ENCODE results near the gene SCTR. TPM values are rescaled to one million over a fixed set of nuclear protein-coding genes. Genes with fewer than 3 reads are reported as not detected.
A peak's percentile ranks its signal among the peaks of the same experiment; 100 is the strongest.

SCTR gene
- total RNA-seq, 1 experiment from 2014 or later: not detected

DNA sequence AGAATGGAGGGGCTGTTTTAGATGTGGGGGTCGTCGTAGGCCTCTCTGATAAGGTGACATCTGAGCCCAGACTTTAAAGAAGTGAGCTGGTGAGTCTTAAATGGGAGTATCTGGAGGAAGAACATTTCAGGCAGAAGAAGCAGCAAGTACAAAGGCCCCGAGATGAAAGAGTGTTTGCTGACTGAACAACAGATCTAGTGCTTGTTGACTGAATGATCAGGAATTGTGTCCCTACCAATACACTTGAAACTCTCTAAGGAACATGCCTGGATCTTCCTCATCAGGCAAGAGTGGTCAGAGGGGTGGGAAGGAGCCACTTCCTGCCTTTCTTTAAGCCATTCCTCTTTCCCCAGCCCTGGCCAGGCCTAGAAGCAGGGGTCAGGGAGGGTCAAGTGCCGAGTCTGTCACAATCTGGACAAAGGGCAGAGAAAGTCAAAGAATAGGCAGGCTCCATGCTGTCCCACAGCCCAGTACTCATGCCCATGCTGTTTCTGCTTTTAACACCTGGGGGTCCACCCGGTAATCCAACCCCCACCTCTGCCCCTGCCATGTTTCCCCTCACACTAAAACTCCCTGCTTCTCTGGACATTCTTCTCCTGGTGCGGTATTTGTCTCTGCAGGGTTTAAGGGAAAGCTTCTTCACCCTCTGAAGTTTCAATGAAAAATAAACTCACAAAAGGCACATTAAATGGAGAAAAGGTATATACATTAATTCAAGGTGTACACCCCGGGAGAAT lies 95.6 kb downstream of the SCTR start:
- Mint-ChIP-seq H3K27ac (ENCODE audit: low read depth, unreplicated experiment) (no peak overlapping the region), H3K27me3 (ENCODE audit: insufficient read depth, unreplicated experiment) (no peaks in the 10 kb centered on the region), H3K4me1 (ENCODE audit: insufficient read depth, unreplicated experiment) (peaks cover 35% of the 10 kb centered on the region), H3K9me3 (ENCODE audit: unreplicated experiment) (no peaks in the 10 kb centered on the region), H3K36me3 (ENCODE audit: insufficient read depth, unreplicated experiment) (no peaks in the 10 kb centered on the region), H3K4me3 (ENCODE audit: unreplicated experiment) (no peak overlapping the region)
- intact Hi-C loops (cut with micrococcal nuclease): no loop called here
- no peak for DNase-seq (ENCODE audit: unreplicated experiment)
- BruUV-seq (replicated peaks): no TSS peak
- POLR2A ChIA-PET: no interaction called here
- TF ChIP-seq, protein P1, sequence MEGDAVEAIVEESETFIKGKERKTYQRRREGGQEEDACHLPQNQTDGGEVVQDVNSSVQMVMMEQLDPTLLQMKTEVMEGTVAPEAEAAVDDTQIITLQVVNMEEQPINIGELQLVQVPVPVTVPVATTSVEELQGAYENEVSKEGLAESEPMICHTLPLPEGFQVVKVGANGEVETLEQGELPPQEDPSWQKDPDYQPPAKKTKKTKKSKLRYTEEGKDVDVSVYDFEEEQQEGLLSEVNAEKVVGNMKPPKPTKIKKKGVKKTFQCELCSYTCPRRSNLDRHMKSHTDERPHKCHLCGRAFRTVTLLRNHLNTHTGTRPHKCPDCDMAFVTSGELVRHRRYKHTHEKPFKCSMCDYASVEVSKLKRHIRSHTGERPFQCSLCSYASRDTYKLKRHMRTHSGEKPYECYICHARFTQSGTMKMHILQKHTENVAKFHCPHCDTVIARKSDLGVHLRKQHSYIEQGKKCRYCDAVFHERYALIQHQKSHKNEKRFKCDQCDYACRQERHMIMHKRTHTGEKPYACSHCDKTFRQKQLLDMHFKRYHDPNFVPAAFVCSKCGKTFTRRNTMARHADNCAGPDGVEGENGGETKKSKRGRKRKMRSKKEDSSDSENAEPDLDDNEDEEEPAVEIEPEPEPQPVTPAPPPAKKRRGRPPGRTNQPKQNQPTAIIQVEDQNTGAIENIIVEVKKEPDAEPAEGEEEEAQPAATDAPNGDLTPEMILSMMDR (IDR thresholded peaks at IDR 0.05; ENCODE audit: unreplicated experiment): no peak
- CTCF ChIA-PET: interaction anchor here (0.6 to 1.2 kb wide), 2 partner anchors 12 to 48 kb away, joined by 3 to 8 read pairs; no protein-coding TSS in a partner anchor

DNA sequence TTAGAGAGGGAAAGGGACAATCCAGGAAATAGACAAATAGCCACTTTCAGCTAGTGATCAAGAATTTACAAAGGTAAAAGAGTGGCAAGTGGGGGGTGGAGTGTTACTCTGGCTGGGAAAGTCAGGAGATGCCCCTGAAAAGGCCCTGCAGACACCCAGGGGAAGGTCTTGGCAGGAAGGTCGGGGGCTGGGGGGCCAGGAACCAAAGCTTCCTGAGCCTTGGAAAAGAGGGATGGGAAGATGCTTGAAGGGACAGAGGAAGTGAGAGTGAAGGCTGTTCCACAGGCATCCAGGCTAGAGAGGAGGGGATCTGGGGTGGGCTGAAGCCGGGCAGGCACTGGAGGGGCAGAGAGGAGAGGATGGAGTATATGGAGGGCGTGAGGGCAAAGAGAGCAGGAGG lies 96.5 kb downstream of the SCTR start:
- intact Hi-C loops (cut with micrococcal nuclease): no loop called here
- no peaks in the 10 kb centered on the region for H3K27me3 Mint-ChIP-seq (ENCODE audit: insufficient read depth, unreplicated experiment)
- ChIA-PET CTCF (interaction anchor here (0.6 to 1.2 kb wide), 2 partner anchors 42 to 49 kb away, joined by 3 to 8 read pairs; no protein-coding TSS in a partner anchor), POLR2A (no interaction called here)
- H3K27ac Mint-ChIP-seq (ENCODE audit: low read depth, unreplicated experiment): no peak overlapping the region
- TF ChIP-seq, protein P1 (IDR thresholded peaks at IDR 0.05; ENCODE audit: unreplicated experiment): no peak
- H3K4me3 Mint-ChIP-seq (ENCODE audit: unreplicated experiment): no peak overlapping the region
- H3K4me1 Mint-ChIP-seq (ENCODE audit: insufficient read depth, unreplicated experiment): peaks cover 28% of the 10 kb centered on the region
- H3K36me3 Mint-ChIP-seq (ENCODE audit: insufficient read depth, unreplicated experiment): no peaks in the 10 kb centered on the region
- no peaks in the 10 kb centered on the region for H3K9me3 Mint-ChIP-seq (ENCODE audit: unreplicated experiment)
- no peak for DNase-seq (ENCODE audit: unreplicated experiment)
- BruUV-seq (replicated peaks): no TSS peak

DNA sequence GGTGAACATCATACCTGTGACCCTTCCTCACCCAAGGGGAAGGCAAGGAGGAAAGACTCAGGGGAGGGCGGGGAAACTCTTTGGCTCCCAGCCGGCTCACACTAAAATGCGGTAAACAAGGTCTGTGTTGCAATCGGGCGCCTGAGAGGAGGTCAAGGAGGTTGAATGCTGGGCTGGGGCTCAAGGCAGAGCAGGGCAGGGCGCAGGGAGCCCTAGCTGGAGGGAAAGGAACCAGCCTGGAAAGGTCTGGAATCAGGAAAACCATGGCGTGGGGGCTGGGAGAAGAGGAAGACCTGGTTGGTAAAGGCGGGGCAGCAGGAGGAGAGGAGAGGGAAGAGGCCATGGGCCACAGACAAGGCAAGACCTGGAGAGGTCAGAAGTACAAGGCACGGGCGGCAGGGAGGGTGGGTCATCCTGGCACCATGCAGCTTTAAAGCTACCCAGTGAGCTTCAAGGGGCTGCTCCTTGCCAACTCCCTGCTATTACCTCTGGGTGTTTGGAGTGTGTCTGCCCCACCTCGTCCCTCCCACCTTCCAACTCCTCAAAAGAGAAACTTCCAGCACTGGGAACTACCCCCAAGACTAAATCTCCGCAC lies 97.4 kb downstream of the SCTR start:
- CTCF ChIA-PET: interaction anchor here (0.6 kb wide), 2 partner anchors 41 to 42 kb away, joined by 3 read pairs; no protein-coding TSS in a partner anchor
- H3K4me1 Mint-ChIP-seq (ENCODE audit: insufficient read depth, unreplicated experiment): peaks cover 20% of the 10 kb centered on the region
- TF ChIP-seq, protein P1 (IDR thresholded peaks at IDR 0.05; ENCODE audit: unreplicated experiment): no peak
- intact Hi-C loops (cut with micrococcal nuclease): no loop called here
- no TSS peak for BruUV-seq (replicated peaks)
- H3K9me3 Mint-ChIP-seq (ENCODE audit: unreplicated experiment): no peaks in the 10 kb centered on the region
- H3K4me3 Mint-ChIP-seq (ENCODE audit: unreplicated experiment): no peak overlapping the region
- DNase-seq (ENCODE audit: unreplicated experiment): peak; percentile 85
- POLR2A ChIA-PET: no interaction called here
- H3K27me3 Mint-ChIP-seq (ENCODE audit: insufficient read depth, unreplicated experiment): no peaks in the 10 kb centered on the region
- no peaks in the 10 kb centered on the region for H3K36me3 Mint-ChIP-seq (ENCODE audit: insufficient read depth, unreplicated experiment)
- peak overlapping the region; percentile 5 for H3K27ac Mint-ChIP-seq (ENCODE audit: low read depth, unreplicated experiment)

DNA sequence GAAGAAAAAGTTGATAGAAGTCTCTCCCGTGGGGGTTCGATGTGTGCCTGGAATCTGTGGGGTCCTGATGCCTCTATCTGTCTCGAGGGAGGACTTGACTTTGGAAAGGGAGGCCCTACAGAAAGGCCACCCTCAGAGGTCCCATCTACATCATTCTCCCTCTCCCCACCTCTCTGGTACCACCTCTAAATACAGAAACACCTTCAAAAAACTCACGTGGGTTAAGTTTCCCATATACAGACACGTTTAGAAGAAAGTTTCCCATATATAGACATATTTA lies 97.9 kb downstream of the SCTR start:
- no peak for DNase-seq (ENCODE audit: unreplicated experiment)
- POLR2A ChIA-PET: no interaction called here
- CTCF ChIA-PET: interaction anchor here (0.6 kb wide), 1 partner anchor 43 kb away, joined by 3 read pairs; no protein-coding TSS in a partner anchor
- H3K36me3 Mint-ChIP-seq (ENCODE audit: insufficient read depth, unreplicated experiment): no peaks in the 10 kb centered on the region
- peak overlapping the region; percentile 5 for H3K27ac Mint-ChIP-seq (ENCODE audit: low read depth, unreplicated experiment)
- H3K9me3 Mint-ChIP-seq (ENCODE audit: unreplicated experiment): no peaks in the 10 kb centered on the region
- TF ChIP-seq, protein P1 (IDR thresholded peaks at IDR 0.05; ENCODE audit: unreplicated experiment): no peak
- no TSS peak for BruUV-seq (replicated peaks)
- intact Hi-C loops (cut with micrococcal nuclease): no loop called here
- peaks cover 20% of the 10 kb centered on the region for H3K4me1 Mint-ChIP-seq (ENCODE audit: insufficient read depth, unreplicated experiment)
- no peak overlapping the region for H3K4me3 Mint-ChIP-seq (ENCODE audit: unreplicated experiment)
- H3K27me3 Mint-ChIP-seq (ENCODE audit: insufficient read depth, unreplicated experiment): no peaks in the 10 kb centered on the region
